K562 (cell line): Measurements from ENCODE around the gene CYP4F12. TPM values are rescaled to one million over a fixed set of nuclear protein-coding genes. Genes with fewer than 3 reads are reported as not detected.

Experiments used
- ATAC-seq: fragments of 200-7000 bp; cut with Tn5 transposase; 3 replicates; pipeline ENCODE4 v1.9.1; 2020; ENCODE audit warnings: moderate library complexity
- BruUV-seq: library from RNA; stranded (reverse); fragments of 400-500 nt; replicated peaks from 2 replicates; lab custom pipeline; 2021; lab: Mats Ljungman, UMichigan
- CTCF ChIA-PET: fragments of 300-600 bp; formaldehyde crosslinking; extraction: SDS; loops from one replicate; lab custom pipeline; 2021; ENCODE audit warnings: low intra/inter-chr PET ratio; lab: Yijun Ruan, JAX
- POLR2A ChIA-PET: fragments of 300-600, 350-650 bp; sonication (Branson Sonifier 250); formaldehyde crosslinking; extraction: SDS; loops from one replicate; lab custom pipeline; 2021; ENCODE audit warnings: antibody characterized with exemption, inconsistent platforms; lab: Yijun Ruan, JAX
- DNase-seq, 4 experiments: peaks; one replicate each; pipeline versions ENCODE4 v3.0.0 to v3.0.0-alpha.2; 2011 to 2018; ENCODE audit warnings: low spot score in 3 of 4, mixed read lengths in 3 of 4; ENCODE audit errors: extremely low read depth in 1 of 4
- FAIRE-seq: peaks from 2 replicates; lab custom pipeline; 2011; peaks lifted over from hg19 to GRCh38; lab: Jason Lieb, UNC
- H2AFZ ChIP-seq: 2 replicates; pipeline ENCODE4 v1.6.0; 2011; ENCODE audit warnings: low read depth, low read length, control low read depth, inconsistent platforms
- H3K27ac ChIP-seq: fragments of 200-600 bp; 3 replicates; pipeline ENCODE4 v1.8.0; 2011; ENCODE audit warnings: low read depth, mild to moderate bottlenecking, control low read depth, inconsistent platforms, low read length, moderate library complexity, mixed read lengths; ENCODE audit errors: extremely low read depth
- H3K27me3 ChIP-seq, 2 experiments: fragments of 300-600 bp in 1 of 2; 2 replicates in 1 of 2; 3 replicates in 1 of 2; pipeline versions ENCODE4 v1.6.0 to v1.8.0; 2011; ENCODE audit warnings: inconsistent platforms in 2 of 2, low read length in 2 of 2, mild to moderate bottlenecking in 1 of 2, mixed read lengths in 1 of 2, moderate library complexity in 1 of 2; ENCODE audit not compliant: control insufficient read depth in 2 of 2, insufficient read depth in 2 of 2
- H3K36me3 ChIP-seq: fragments of 300-600 bp; 3 replicates; pipeline ENCODE4 v1.8.0; 2011; ENCODE audit warnings: mild to moderate bottlenecking, low read length, inconsistent platforms; ENCODE audit not compliant: control insufficient read depth, insufficient read depth
- H3K4me1 ChIP-seq, 2 experiments: fragments of 200-600 bp in 1 of 2; replicated peaks in 1 of 2; 2 replicates in 1 of 2; 3 replicates in 1 of 2; pipeline versions ENCODE4 v1.5.1 to v1.8.0; 2011; ENCODE audit warnings: inconsistent platforms in 2 of 2, low read length in 2 of 2, mild to moderate bottlenecking in 1 of 2, mixed read lengths in 1 of 2, moderate library complexity in 1 of 2; ENCODE audit not compliant: control insufficient read depth in 2 of 2, insufficient read depth in 2 of 2
- H3K4me2 ChIP-seq: 2 replicates; pipeline ENCODE4 v1.6.1; 2011; ENCODE audit warnings: low read length, control low read depth, inconsistent platforms, mixed read lengths; ENCODE audit not compliant: insufficient read depth
- H3K4me3 ChIP-seq: fragments of 200-600 bp; sonication (generic), shearing (Covaris generic); 2 replicates; pipeline ENCODE4 v1.5.1; 2016; ENCODE audit warnings: control low read depth, inconsistent platforms
- H3K79me2 ChIP-seq: fragments of 200-600 bp; 3 replicates; pipeline ENCODE4 v1.8.0; 2011; ENCODE audit warnings: low read length, inconsistent platforms; ENCODE audit not compliant: control insufficient read depth, insufficient read depth
- H3K9ac ChIP-seq, 2 experiments: 2 replicates each; pipeline versions ENCODE4 v1.6.0 to v1.6.1; 2011; ENCODE audit warnings: low read depth in 2 of 2, low read length in 2 of 2, control low read depth in 1 of 2, inconsistent platforms in 1 of 2, mild to moderate bottlenecking in 1 of 2, mixed read lengths in 1 of 2; ENCODE audit not compliant: insufficient read depth in 1 of 2
- H3K9me1 ChIP-seq: one replicate; pipeline ENCODE4 v1.6.0; 2011; ENCODE audit warnings: inconsistent platforms, mild to moderate bottlenecking, low read length, moderate library complexity; ENCODE audit not compliant: control insufficient read depth, insufficient read depth
- H3K9me3 ChIP-seq: replicated peaks from 2 replicates; pipeline ENCODE4 v1.5.1; 2011; ENCODE audit warnings: low read depth, low read length, inconsistent platforms; ENCODE audit not compliant: control insufficient read depth, insufficient read depth
- H4K20me1 ChIP-seq: replicated peaks from 2 replicates; pipeline ENCODE4 v1.6.1; 2011; ENCODE audit warnings: low read length, inconsistent platforms, mixed read lengths; ENCODE audit not compliant: control insufficient read depth, insufficient read depth
- DPF2 ChIP-seq: fragments of 450-650 bp; IDR thresholded peaks from 2 replicates; pipeline ENCODE4 v1.6.1; 2016
- EZH2 ChIP-seq: IDR thresholded peaks from 2 replicates; pipeline ENCODE4 v1.6.1; 2012; ENCODE audit warnings: low read depth, mild to moderate bottlenecking, inconsistent platforms, low read length, borderline replicate concordance
- FOXA3 ChIP-seq, 2 experiments: fragments of 450-650 bp in 1 of 2; sonication (generic) in 1 of 2; formaldehyde crosslinking; IDR thresholded peaks in 1 of 2; conservative IDR thresholded peaks in 1 of 2; 2 replicates each; pipeline versions ENCODE4 v1.4.0 to v1.8.0; 2020 to 2022; ENCODE audit warnings: mild to moderate bottlenecking in 2 of 2, missing genetic modification reagents in 1 of 2
- HDAC2 ChIP-seq: fragments of 450-650 bp; IDR thresholded peaks from 2 replicates; pipeline ENCODE4 v1.6.1; 2016; ENCODE audit warnings: mild to moderate bottlenecking
- HDGF ChIP-seq: fragments of 450-650 bp; IDR thresholded peaks from 2 replicates; pipeline ENCODE4 v1.6.1; 2016
- NEUROD1 ChIP-seq: fragments of 150-350 bp; IDR thresholded peaks from 2 replicates; pipeline ENCODE4 v1.6.1; 2014; ENCODE audit warnings: borderline replicate concordance, low read length, low read depth; ENCODE audit not compliant: partially characterized antibody
- NFIX ChIP-seq: fragments of 250-450 bp; sonication (Bioruptor Pico); IDR thresholded peaks from 2 replicates; pipeline ENCODE4 v1.4.0; 2020; ENCODE audit warnings: low read depth, mild to moderate bottlenecking, moderate library complexity
- NFXL1 ChIP-seq: fragments of 450-650 bp; formaldehyde crosslinking; IDR thresholded peaks from 2 replicates; pipeline ENCODE4 v1.4.0; 2021; ENCODE audit warnings: mild to moderate bottlenecking
- NR3C1 ChIP-seq: sonication (generic); formaldehyde crosslinking; IDR thresholded peaks from 2 replicates; pipeline ENCODE4 v1.8.1; 2022; ENCODE audit warnings: missing genetic modification reagents
- RHOXF2B ChIP-seq: fragments of 250-450 bp; sonication (Bioruptor Pico); conservative IDR thresholded peaks from 2 replicates; pipeline ENCODE4 v1.5.1; 2021
- SP1 ChIP-seq: sonication (generic); formaldehyde crosslinking; IDR thresholded peaks from 2 replicates; pipeline ENCODE4 v1.8.1; 2022; ENCODE audit warnings: mild to moderate bottlenecking, missing genetic modification reagents
- TRIM24 ChIP-seq, 2 experiments: fragments of 450-650 bp; IDR thresholded peaks; 2 replicates each; pipeline ENCODE4 v1.6.1; 2016
- U2AF2 ChIP-seq: fragments of 200-400 bp; formaldehyde crosslinking; optimal IDR thresholded peaks from 2 replicates; pipeline ENCODE3; 2017; ENCODE audit warnings: low read depth, mild to moderate bottlenecking, low read length
- ZNF354B ChIP-seq: fragments of 250-450 bp; sonication (Bioruptor Pico); IDR thresholded peaks from 2 replicates; pipeline ENCODE4 v1.4.0; 2020
- ZNF507 ChIP-seq: conservative IDR thresholded peaks from 2 replicates; pipeline ENCODE4 v1.6.1; 2017; ENCODE audit warnings: missing genetic modification characterization, missing compliant biosample characterization
- WGBS: fragments of 100-300 bp; shearing (Covaris generic); methylation state at CpG from one replicate; pipeline ENCODE4 v1.1.6; 2016; ENCODE audit warnings: low coverage, mixed read lengths; ENCODE audit not compliant: insufficient coverage; ENCODE audit errors: missing lambda C conversion rate; 5-methylcytosine and 5-hydroxymethylcytosine counted together
- in situ Hi-C: fragments of 300-500 bp; cut with MboI; formaldehyde crosslinking; loops from 4 replicates; pipeline ENCODE4 v1.15.0; 2018; ENCODE audit warnings: inconsistent platforms, mixed read lengths
- intact Hi-C: fragments of 100-400 bp; cut with micrococcal nuclease; formaldehyde crosslinking; loops from 2 replicates; pipeline ENCODE4 v1.14.2; 2022
- polyA plus RNA-seq, 8 experiments: library from polyadenylated mRNA; depleted of rRNA in 4 of 8; stranded (reverse) in 5 of 8; unstranded in 3 of 8; fragments of >200 nt; fragmentation: Nextera tagmentation in 2 of 8; fragmentation: Illumina TruSeq in 1 of 8; extraction: Ambion mirVana in 2 of 8; extraction: Trizol in 1 of 8; gene quantifications; 2 replicates each; pipeline versions ENCODE4 v1.2.1 to v1.2.3, GENCODE V29; 2011 to 2014; ENCODE audit warnings: inconsistent platforms in 1 of 8, missing spikeins in 1 of 8
- total RNA-seq, 7 experiments: library from RNA; depleted of rRNA in 6 of 7; stranded (reverse); fragments of >200 nt in 6 of 7; fragmentation: Illumina TruSeq in 2 of 7; extraction: Trizol in 2 of 7; gene quantifications; 2 replicates each; pipeline versions ENCODE4 v1.2.1 to v1.2.3, GENCODE V29; 2011 to 2021; ENCODE audit warnings: low replicate concordance in 1 of 7
- TF ChIP-seq, protein P1 (sequence below), 2 experiments: fragments of 450-650 bp in 1 of 2; sonication (generic) in 1 of 2; formaldehyde crosslinking in 1 of 2; IDR thresholded peaks in 1 of 2; conservative IDR thresholded peaks in 1 of 2; 2 replicates each; pipeline versions ENCODE4 v1.6.1 to v1.8.1; 2016 to 2023; ENCODE audit warnings: mild to moderate bottlenecking in 2 of 2, moderate library complexity in 2 of 2, inconsistent platforms in 1 of 2, missing genetic modification reagents in 1 of 2
- TF ChIP-seq, protein P2 (sequence below): conservative IDR thresholded peaks from 2 replicates; pipeline ENCODE4 v1.6.1; 2011; ENCODE audit warnings: low read depth, mild to moderate bottlenecking, low read length; ENCODE audit not compliant: control insufficient read depth

Gene CYP4F12
- total and polyA plus RNA-seq, 9 of the 15 experiments (the other 6 are each of a cell fraction or from before 2014, with no cell fraction given), result not detected

DNA sequence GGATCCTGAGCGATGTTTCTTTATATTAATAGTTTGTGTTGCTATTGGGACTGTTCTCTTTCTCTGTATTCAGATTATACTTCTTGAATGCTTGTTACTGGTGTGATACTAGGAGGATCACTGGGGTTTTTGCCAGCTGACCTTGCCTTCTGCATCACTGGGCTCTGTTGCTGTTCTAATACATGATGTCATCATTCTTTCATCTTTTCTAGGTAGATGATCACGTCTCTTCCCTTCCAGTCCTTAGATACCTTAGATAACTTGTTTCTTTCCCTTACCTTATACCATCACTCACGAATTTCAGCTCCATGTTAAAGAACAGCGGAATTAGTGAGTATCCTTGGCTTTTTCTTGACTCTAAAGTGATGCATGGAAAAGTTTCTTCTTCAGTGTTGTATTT lies 64.8 kb downstream of the CYP4F12 start, which contains the start of gene OR10H3:
Gene OR10H3, plus strand, starts transcription at position 264 of the 400 bp plus-strand sequence. CDS start 3,408 bp downstream, outside the sequence.
- H3K79me2 ChIP-seq, result no peaks in the 10 kb centered on the region
- BruUV-seq, result no TSS peak
- CTCF ChIA-PET, result no interaction called here
- no peak within 1 kb of the TSS for H3K27ac ChIP-seq
- H3K4me1 ChIP-seq, result no peaks in the 10 kb centered on the region
- DNase-seq (no peak), ATAC-seq (no peak), FAIRE-seq (no peak)
- H3K4me2 ChIP-seq, result no peak within 1 kb of the TSS
- H2AFZ ChIP-seq, result no peak within 1 kb of the TSS
- H3K27me3 ChIP-seq, result no peaks in the 10 kb centered on the region
- no peak within 1 kb of the TSS for H3K9ac ChIP-seq
- POLR2A ChIA-PET, result no interaction called here
- intact Hi-C loops, result no loop called here
- WGBS, result 1% methylated on average over 4 of the region's 4 CpGs
- in situ Hi-C loops, result no loop called here
- no peaks in the 10 kb centered on the region for H3K9me3 ChIP-seq
- H3K9me1 ChIP-seq, result no peaks in the 10 kb centered on the region
- H4K20me1 ChIP-seq, result no peaks in the 10 kb centered on the region
- TF ChIP-seq NFIX (no peak), HDAC2 (no peak), U2AF2 (no peak)
- TF ChIP-seq, protein P1, sequence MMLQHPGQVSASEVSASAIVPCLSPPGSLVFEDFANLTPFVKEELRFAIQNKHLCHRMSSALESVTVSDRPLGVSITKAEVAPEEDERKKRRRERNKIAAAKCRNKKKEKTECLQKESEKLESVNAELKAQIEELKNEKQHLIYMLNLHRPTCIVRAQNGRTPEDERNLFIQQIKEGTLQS (IDR thresholded peaks at IDR 0.05), result peak; percentile 34
- TF ChIP-seq, protein P1 (CRISPR knock-in tag; conservative IDR thresholded peaks at IDR 0.05), result no peak
- no peak within 1 kb of the TSS for H3K4me3 ChIP-seq
- no peaks in the 10 kb centered on the region for H3K36me3 ChIP-seq

DNA sequence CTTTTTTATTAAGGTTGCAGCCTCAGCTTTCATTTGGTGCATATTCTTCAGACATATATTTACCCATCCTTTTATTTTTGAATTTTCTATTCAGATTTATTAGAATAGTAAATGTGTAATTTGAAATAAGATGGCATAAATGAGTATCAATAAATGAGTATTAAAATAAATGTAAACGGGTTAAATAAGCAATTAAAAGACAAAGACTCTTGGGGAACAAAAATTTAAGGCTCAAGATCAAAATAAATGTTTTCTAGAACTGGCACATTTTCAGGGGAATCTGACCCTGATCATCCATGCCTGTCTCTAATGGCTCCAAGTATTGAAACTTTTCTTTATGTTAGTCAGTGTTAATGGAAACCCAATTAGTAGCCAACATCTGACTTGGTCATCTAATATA lies 67.9 kb downstream of the CYP4F12 start:
- intact Hi-C loops, result no loop called here
- FAIRE-seq (no peak), ATAC-seq (no peak), DNase-seq (no peak)
- H3K27me3 ChIP-seq, result no peaks in the 10 kb centered on the region
- no peak overlapping the region for H2AFZ ChIP-seq
- no TSS peak for BruUV-seq
- H3K36me3 ChIP-seq, result no peaks in the 10 kb centered on the region
- no peak overlapping the region for H3K4me3 ChIP-seq
- H3K4me2 ChIP-seq, result no peak overlapping the region
- no peaks in the 10 kb centered on the region for H3K79me2 ChIP-seq
- CTCF ChIA-PET, result no interaction called here
- H3K9ac ChIP-seq, result no peak overlapping the region
- no peaks in the 10 kb centered on the region for H3K4me1 ChIP-seq
- no peaks in the 10 kb centered on the region for H3K9me3 ChIP-seq
- H4K20me1 ChIP-seq, result no peaks in the 10 kb centered on the region
- no peak overlapping the region for H3K27ac ChIP-seq
- in situ Hi-C loops, result no loop called here
- POLR2A ChIA-PET, result no interaction called here
- TF ChIP-seq NR3C1 (CRISPR knock-in tag), result no peak
- TF ChIP-seq DPF2, result no peak
- TF ChIP-seq ZNF354B (CRISPR knock-in tag), result peak; percentile 56; the same call in 1 of the 2 replicates
- no peak for TF ChIP-seq TRIM24 (IDR thresholded peaks at IDR 0.05)
- no peak for TF ChIP-seq HDGF
- no peak for TF ChIP-seq EZH2
- TF ChIP-seq, protein P2, sequence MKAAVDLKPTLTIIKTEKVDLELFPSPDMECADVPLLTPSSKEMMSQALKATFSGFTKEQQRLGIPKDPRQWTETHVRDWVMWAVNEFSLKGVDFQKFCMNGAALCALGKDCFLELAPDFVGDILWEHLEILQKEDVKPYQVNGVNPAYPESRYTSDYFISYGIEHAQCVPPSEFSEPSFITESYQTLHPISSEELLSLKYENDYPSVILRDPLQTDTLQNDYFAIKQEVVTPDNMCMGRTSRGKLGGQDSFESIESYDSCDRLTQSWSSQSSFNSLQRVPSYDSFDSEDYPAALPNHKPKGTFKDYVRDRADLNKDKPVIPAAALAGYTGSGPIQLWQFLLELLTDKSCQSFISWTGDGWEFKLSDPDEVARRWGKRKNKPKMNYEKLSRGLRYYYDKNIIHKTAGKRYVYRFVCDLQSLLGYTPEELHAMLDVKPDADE, result no peak
- TF ChIP-seq NFXL1 (CRISPR knock-in tag), result no peak
- no peak for TF ChIP-seq RHOXF2B (CRISPR knock-in tag)
- TF ChIP-seq NEUROD1, result no peak
- no peak for TF ChIP-seq SP1 (CRISPR knock-in tag)
- TF ChIP-seq ZNF507 (tag), result peak; percentile 96
- TF ChIP-seq FOXA3 (CRISPR knock-in tag; conservative IDR thresholded peaks at IDR 0.05 in 1 of 2, IDR thresholded peaks at IDR 0.05 in 1 of 2), result no peak
- 0% methylated on average over 1 of the region's 1 CpG for WGBS
- no peaks in the 10 kb centered on the region for H3K9me1 ChIP-seq
